ENCODE measurements around the gene UNC5B. TPM values are rescaled to one million over a fixed set of nuclear protein-coding genes. Genes with fewer than 3 reads are reported as not detected.

UNC5B gene
- total RNA-seq, 1 donor = 135 TPM

GRCh38 chr10:71303569-71303907 is 91.2 kb downstream of the UNC5B start:
- Histone ChIP-seq H3K27me3 (ENCODE audit: insufficient read depth, low read length) (no peaks in the 10 kb centered on the region), H3K4me1 (ENCODE audit: insufficient read depth, low read length) (no peaks in the 10 kb centered on the region), H3K9me3 (ENCODE audit: low read depth, low read length) (no peaks in the 10 kb centered on the region), H3K27ac (ENCODE audit: low read depth, low read length) (no peak overlapping the region), H2AFZ (ENCODE audit: low read length) (no peak overlapping the region), H3K4me2 (ENCODE audit: insufficient read depth, low read length) (no peak overlapping the region), H3K36me3 (ENCODE audit: insufficient read depth, low read length) (peaks cover 16% of the 10 kb centered on the region), H4K20me1 (ENCODE audit: insufficient read depth, low read length) (peaks cover 21% of the 10 kb centered on the region), H3K4me3 (ENCODE audit: insufficient read depth, low read length) (no peak overlapping the region), H3K79me2 (ENCODE audit: insufficient read depth, low read length) (no peaks in the 10 kb centered on the region)
- TF ChIP-seq CTCF (IDR thresholded peaks at IDR 0.05; ENCODE audit: extremely low read depth, low read depth, low read length) = no peak
- no peak for DNase-seq (ENCODE audit: insufficient read length, low spot score, missing footprints)

DNA sequence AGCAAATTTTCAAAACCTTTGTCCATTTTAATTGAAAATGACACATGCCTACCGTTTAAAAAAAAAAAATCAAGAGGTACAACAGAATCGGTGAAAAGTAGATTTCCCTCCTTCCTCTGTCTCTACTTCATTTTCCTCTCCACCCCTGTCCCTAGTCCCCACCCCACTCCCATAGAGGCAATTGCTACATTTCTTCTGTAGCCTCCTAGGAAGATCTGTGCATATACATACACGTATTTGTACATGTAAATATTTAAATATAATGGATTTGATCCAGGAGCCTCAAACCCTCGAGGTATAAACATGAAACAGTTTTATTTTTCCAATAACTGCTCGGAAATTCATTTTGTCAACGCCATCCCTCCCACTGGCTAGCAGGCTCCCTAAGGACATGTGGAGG is 92.5 kb downstream of the UNC5B start:
- no peaks in the 10 kb centered on the region for H3K9me3 ChIP-seq (ENCODE audit: low read depth, low read length)
- peaks cover 8% of the 10 kb centered on the region for H3K36me3 ChIP-seq (ENCODE audit: insufficient read depth, low read length)
- no peaks in the 10 kb centered on the region for H3K4me1 ChIP-seq (ENCODE audit: insufficient read depth, low read length)
- no peak for TF ChIP-seq CTCF (IDR thresholded peaks at IDR 0.05; ENCODE audit: extremely low read depth, low read depth, low read length)
- no peak overlapping the region for H3K4me3 ChIP-seq (ENCODE audit: insufficient read depth, low read length)
- no peak for DNase-seq (ENCODE audit: insufficient read length, low spot score, missing footprints)
- no peaks in the 10 kb centered on the region for H3K27me3 ChIP-seq (ENCODE audit: insufficient read depth, low read length)
- H3K79me2 ChIP-seq (ENCODE audit: insufficient read depth, low read length) = no peaks in the 10 kb centered on the region
- no peak overlapping the region for H3K27ac ChIP-seq (ENCODE audit: low read depth, low read length)
- no peak overlapping the region for H2AFZ ChIP-seq (ENCODE audit: low read length)
- no peak overlapping the region for H3K4me2 ChIP-seq (ENCODE audit: insufficient read depth, low read length)
- peaks cover 17% of the 10 kb centered on the region for H4K20me1 ChIP-seq (ENCODE audit: insufficient read depth, low read length)

- no peaks in the 10 kb centered on the region for H3K4me1 ChIP-seq (ENCODE audit: insufficient read depth, low read length)
- H3K36me3 ChIP-seq (ENCODE audit: insufficient read depth, low read length) = no peaks in the 10 kb centered on the region
- H3K4me2 ChIP-seq (ENCODE audit: insufficient read depth, low read length) = no peak overlapping the region
- no peak overlapping the region for H3K27ac ChIP-seq (ENCODE audit: low read depth, low read length)
- DNase-seq (ENCODE audit: insufficient read length, low spot score, missing footprints) = no peak
- H3K27me3 ChIP-seq (ENCODE audit: insufficient read depth, low read length) = peaks cover 10% of the 10 kb centered on the region
- no peaks in the 10 kb centered on the region for H3K9me3 ChIP-seq (ENCODE audit: low read depth, low read length)
- no peak overlapping the region for H2AFZ ChIP-seq (ENCODE audit: low read length)
- H4K20me1 ChIP-seq (ENCODE audit: insufficient read depth, low read length) = peaks cover 11% of the 10 kb centered on the region
- no peaks in the 10 kb centered on the region for H3K79me2 ChIP-seq (ENCODE audit: insufficient read depth, low read length)
- H3K4me3 ChIP-seq (ENCODE audit: insufficient read depth, low read length) = no peak overlapping the region
- no peak for TF ChIP-seq CTCF (IDR thresholded peaks at IDR 0.05; ENCODE audit: extremely low read depth, low read depth, low read length)
Observed at GRCh38 chr10:71306979-71307378, 94.6 kb downstream of the UNC5B start.

GRCh38 chr10:71307469-71308085 is 95.2 kb downstream of the UNC5B start:
- no peaks in the 10 kb centered on the region for H3K36me3 ChIP-seq (ENCODE audit: insufficient read depth, low read length)
- peaks cover 9% of the 10 kb centered on the region for H4K20me1 ChIP-seq (ENCODE audit: insufficient read depth, low read length)
- DNase-seq (ENCODE audit: insufficient read length, low spot score, missing footprints) = no peak
- peaks cover 10% of the 10 kb centered on the region for H3K27me3 ChIP-seq (ENCODE audit: insufficient read depth, low read length)
- no peaks in the 10 kb centered on the region for H3K79me2 ChIP-seq (ENCODE audit: insufficient read depth, low read length)
- H3K9me3 ChIP-seq (ENCODE audit: low read depth, low read length) = no peaks in the 10 kb centered on the region
- no peak overlapping the region for H3K4me3 ChIP-seq (ENCODE audit: insufficient read depth, low read length)
- H2AFZ ChIP-seq (ENCODE audit: low read length) = no peak overlapping the region
- no peak for TF ChIP-seq CTCF (IDR thresholded peaks at IDR 0.05; ENCODE audit: extremely low read depth, low read depth, low read length)
- no peaks in the 10 kb centered on the region for H3K4me1 ChIP-seq (ENCODE audit: insufficient read depth, low read length)
- no peak overlapping the region for H3K27ac ChIP-seq (ENCODE audit: low read depth, low read length)
- no peak overlapping the region for H3K4me2 ChIP-seq (ENCODE audit: insufficient read depth, low read length)
